ENCODE data around the gene ZNF331. TPM values are rescaled to one million over a fixed set of nuclear protein-coding genes. Genes with fewer than 3 reads are reported as not detected.

The ZNF331 gene
- total RNA-seq, 1 donor from 2014 or later: 7.9 TPM

DNA sequence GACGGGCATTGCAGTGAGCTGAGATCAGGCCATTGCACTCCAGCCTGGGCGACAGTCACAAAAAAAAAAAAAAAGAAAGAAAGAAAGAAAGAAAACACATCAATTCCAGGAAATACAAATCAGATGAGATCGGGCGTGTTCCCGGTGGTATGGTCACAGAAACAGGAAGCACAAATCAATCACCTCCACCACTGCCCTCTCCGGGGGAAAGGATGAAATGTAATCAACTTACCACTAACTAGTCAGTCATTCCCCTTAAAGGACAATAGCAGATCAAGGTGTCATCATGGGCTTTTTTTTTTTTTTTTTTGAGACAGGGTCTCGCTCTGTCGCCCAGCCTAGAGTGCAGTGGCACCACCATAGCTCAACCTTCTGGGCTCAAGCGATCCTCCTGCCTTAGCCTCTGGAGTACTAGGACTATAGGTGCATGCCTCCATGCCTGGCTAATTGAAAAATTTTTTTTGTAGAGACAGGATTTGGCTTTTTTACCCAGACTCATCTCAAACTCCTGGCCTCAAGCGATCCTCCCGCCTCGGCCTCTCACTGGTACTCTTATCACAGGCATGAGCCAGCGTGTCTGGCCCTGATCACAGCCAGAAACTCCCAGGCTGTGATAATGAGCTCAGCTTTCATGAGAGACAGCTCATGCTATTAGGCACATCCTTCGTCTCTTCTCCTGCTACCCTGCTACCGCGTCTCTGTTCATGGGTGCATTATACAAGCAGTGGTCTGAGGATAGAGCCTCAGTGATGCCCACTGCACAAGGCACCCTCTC lies 87.0 kb downstream of the ZNF331 start:
- no peak overlapping the region for H3K4me3 Mint-ChIP-seq (ENCODE audit: unreplicated experiment)
- H3K27ac Mint-ChIP-seq (ENCODE audit: unreplicated experiment): no peak overlapping the region
- no peak for DNase-seq (ENCODE audit: low spot score)
- H3K4me1 Mint-ChIP-seq (ENCODE audit: low read depth): no peaks in the 10 kb centered on the region
- H3K36me3 Mint-ChIP-seq (ENCODE audit: low read depth): no peaks in the 10 kb centered on the region
- no peaks in the 10 kb centered on the region for H3K27me3 Mint-ChIP-seq (ENCODE audit: low read depth)
- TF ChIP-seq, protein P1, sequence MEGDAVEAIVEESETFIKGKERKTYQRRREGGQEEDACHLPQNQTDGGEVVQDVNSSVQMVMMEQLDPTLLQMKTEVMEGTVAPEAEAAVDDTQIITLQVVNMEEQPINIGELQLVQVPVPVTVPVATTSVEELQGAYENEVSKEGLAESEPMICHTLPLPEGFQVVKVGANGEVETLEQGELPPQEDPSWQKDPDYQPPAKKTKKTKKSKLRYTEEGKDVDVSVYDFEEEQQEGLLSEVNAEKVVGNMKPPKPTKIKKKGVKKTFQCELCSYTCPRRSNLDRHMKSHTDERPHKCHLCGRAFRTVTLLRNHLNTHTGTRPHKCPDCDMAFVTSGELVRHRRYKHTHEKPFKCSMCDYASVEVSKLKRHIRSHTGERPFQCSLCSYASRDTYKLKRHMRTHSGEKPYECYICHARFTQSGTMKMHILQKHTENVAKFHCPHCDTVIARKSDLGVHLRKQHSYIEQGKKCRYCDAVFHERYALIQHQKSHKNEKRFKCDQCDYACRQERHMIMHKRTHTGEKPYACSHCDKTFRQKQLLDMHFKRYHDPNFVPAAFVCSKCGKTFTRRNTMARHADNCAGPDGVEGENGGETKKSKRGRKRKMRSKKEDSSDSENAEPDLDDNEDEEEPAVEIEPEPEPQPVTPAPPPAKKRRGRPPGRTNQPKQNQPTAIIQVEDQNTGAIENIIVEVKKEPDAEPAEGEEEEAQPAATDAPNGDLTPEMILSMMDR (IDR thresholded peaks at IDR 0.05): no peak
- peaks cover 18% of the 10 kb centered on the region for H3K9me3 Mint-ChIP-seq (ENCODE audit: low read depth)

GRCh38 chr19:53626486-53626885 lies 88.5 kb downstream of the ZNF331 start:
- Mint-ChIP-seq H3K27me3 (ENCODE audit: low read depth) (no peaks in the 10 kb centered on the region), H3K4me3 (ENCODE audit: unreplicated experiment) (no peak overlapping the region), H3K36me3 (ENCODE audit: low read depth) (no peaks in the 10 kb centered on the region), H3K27ac (ENCODE audit: unreplicated experiment) (no peak overlapping the region), H3K9me3 (ENCODE audit: low read depth) (peaks cover 15% of the 10 kb centered on the region), H3K4me1 (ENCODE audit: low read depth) (no peaks in the 10 kb centered on the region)
- TF ChIP-seq, protein P1 (IDR thresholded peaks at IDR 0.05): no peak
- no peak for DNase-seq (ENCODE audit: low spot score)

DNA sequence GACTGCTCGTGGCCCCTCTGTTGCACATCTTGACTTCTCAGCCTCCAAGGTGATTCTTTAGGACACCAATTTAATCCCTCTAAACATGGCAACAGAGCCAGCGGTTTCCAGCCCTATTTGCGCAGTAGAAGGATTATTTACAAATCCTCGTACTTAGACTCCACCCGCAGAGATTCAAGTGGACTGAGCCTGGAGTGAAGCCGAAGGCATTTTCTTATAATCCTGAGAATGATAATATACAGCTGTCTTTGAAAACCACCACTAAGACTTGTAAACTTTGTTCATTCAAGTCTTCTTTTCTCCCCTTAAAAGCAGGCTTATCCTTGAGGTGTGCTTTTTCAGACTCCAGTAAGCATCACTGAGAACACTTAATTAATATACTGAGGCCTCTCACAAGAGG lies 89.0 kb downstream of the ZNF331 start:
- H3K27ac Mint-ChIP-seq (ENCODE audit: unreplicated experiment): no peak overlapping the region
- H3K4me3 Mint-ChIP-seq (ENCODE audit: unreplicated experiment): no peak overlapping the region
- TF ChIP-seq, protein P1 (IDR thresholded peaks at IDR 0.05): no peak
- H3K4me1 Mint-ChIP-seq (ENCODE audit: low read depth): no peaks in the 10 kb centered on the region
- no peaks in the 10 kb centered on the region for H3K36me3 Mint-ChIP-seq (ENCODE audit: low read depth)
- H3K9me3 Mint-ChIP-seq (ENCODE audit: low read depth): peaks cover 16% of the 10 kb centered on the region
- no peak for DNase-seq (ENCODE audit: low spot score)
- H3K27me3 Mint-ChIP-seq (ENCODE audit: low read depth): no peaks in the 10 kb centered on the region

Other genes with a start within 250 kb of the ZNF331 start
- 3.6 to 6.6 TPM (median 4.8 TPM) in 3 replicates for gene ZNF845, start 204.4 kb upstream of the ZNF331 start, total RNA-seq
- 5.9 to 6.9 TPM (median 6.4 TPM) in 3 replicates for gene ZNF525, start 172.4 kb upstream of the ZNF331 start, total RNA-seq
- gene ZNF765, start 143.0 kb upstream of the ZNF331 start, total RNA-seq: 6.5 to 12.2 TPM (median 7.3 TPM) in 3 replicates
- gene ZNF761, start 106.2 kb upstream of the ZNF331 start, total RNA-seq: 7.0 to 8.0 TPM (median 8.0 TPM) in 3 replicates
- 2.2 to 2.6 TPM (median 2.4 TPM) in 3 replicates for gene ZNF813, start 70.4 kb upstream of the ZNF331 start, total RNA-seq
- not detected in 3 replicates for gene DPRX, start 93.9 kb downstream of the ZNF331 start, total RNA-seq